MM.1S (cell line): ENCODE data around the gene TAF11L10.

Experiments used
- CTCF ChIP-seq: fragments of 300-600 bp; sonication (generic); IDR thresholded peaks from 2 replicates; pipeline ENCODE4 v1.5.1; 2016; ENCODE audit warnings: antibody characterized with exemption, low read length, mixed read lengths
- EZH2 ChIP-seq: fragments of 300-600 bp; sonication (generic); optimal IDR thresholded peaks from 2 replicates; pipeline ENCODE3; 2017; ENCODE audit warnings: low read depth, mild to moderate bottlenecking, antibody characterized with exemption, low read length, mixed read lengths
- EZH2phosphoT487 ChIP-seq: fragments of 300-600 bp; sonication (generic); IDR thresholded peaks from 2 replicates; pipeline ENCODE4 v1.6.1; 2018; ENCODE audit warnings: antibody characterized with exemption, low read length

- TF ChIP-seq CTCF (no peak), EZH2 (no peak), EZH2phosphoT487 (no peak)
These were observed 36.5 kb upstream of the TAF11L10 start, which contains the start of gene TAF11L14 for GRCh38 chr5:17634160-17634559.
